Measurements from ENCODE around the gene FOXI3.
"Not testable (repeated sequence)": the region's sequence is repeated elsewhere in the genome, so short reads cannot be mapped to it uniquely, and the experiment has no call there.

FOXI3 gene

GRCh38 chr2:88442061-88442460 is 10.4 kb downstream of the FOXI3 start:
- DNase-seq (ENCODE audit: low read depth), result no peak

GRCh38 chr2:88437010-88437409 is 15.5 kb downstream of the FOXI3 start:
- DNase-seq (ENCODE audit: low read depth), result no peak

- DNase-seq (ENCODE audit: low read depth), result no peak
Observed at GRCh38 chr2:88429929-88430328, 22.6 kb downstream of the FOXI3 start.

- no peak for DNase-seq (ENCODE audit: low read depth)
Observed at GRCh38 chr2:88423733-88424132, 28.8 kb downstream of the FOXI3 start.

GRCh38 chr2:88419051-88419450 is 33.4 kb downstream of the FOXI3 start:
- not testable (repeated sequence) for DNase-seq (ENCODE audit: low read depth)

GRCh38 chr2:88416016-88416663 is 36.4 kb downstream of the FOXI3 start:
- DNase-seq (ENCODE audit: low read depth), result no peak

DNA sequence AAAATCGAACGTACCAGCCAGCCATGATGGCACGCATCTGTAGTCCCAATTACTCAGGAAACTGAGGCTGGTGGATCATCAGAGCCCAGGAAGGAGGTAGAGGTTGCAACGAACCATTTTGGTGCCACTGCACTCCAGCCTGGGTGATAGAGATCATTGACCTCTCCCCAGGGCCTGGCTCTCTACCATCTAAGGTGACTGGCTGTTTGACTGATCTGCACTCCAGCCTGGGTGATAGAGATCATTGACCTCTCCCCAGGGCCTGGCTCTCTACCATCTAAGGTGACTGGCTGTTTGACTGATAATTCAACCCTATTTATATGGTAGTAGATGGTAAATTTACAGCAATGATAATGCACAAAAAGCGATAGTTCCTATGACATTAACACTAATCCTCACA is 43.6 kb downstream of the FOXI3 start:
- not testable (repeated sequence) for DNase-seq (ENCODE audit: low read depth)

GRCh38 chr2:88400037-88400767 is 52.3 kb downstream of the FOXI3 start:
- DNase-seq (ENCODE audit: low read depth), result no peak

- no peak for DNase-seq (ENCODE audit: low read depth)
Observed at GRCh38 chr2:88398180-88398579, 54.3 kb downstream of the FOXI3 start.

Data from activated T-cell treated with anti-CD3 and anti-CD28 coated beads for 1 hour (primary cell).